ENCODE data around the gene TBC1D16.

The TBC1D16 gene

DNA sequence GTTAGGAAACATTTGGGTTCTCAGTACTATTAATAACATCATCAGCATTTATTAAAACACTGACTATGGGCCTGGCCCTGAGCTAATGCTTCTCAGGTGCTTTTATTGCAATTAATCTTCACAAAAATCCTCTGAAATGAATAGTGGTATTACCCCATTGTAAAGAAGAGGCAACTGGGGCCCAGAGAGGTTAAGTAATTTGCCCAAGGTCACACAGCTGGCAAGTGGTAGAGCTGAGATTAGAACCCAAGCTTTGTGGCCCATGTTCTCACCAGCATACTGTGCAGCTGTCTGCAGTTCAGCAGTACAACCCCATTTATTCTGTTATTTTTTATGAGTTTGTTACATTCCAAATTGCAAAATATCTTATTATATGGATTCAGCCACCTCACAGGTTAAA, 82.3 kb downstream of the TBC1D16 start:
- TF ChIP-seq ZFX (IDR thresholded peaks at IDR 0.05) = no peak
- TF ChIP-seq, protein P1, sequence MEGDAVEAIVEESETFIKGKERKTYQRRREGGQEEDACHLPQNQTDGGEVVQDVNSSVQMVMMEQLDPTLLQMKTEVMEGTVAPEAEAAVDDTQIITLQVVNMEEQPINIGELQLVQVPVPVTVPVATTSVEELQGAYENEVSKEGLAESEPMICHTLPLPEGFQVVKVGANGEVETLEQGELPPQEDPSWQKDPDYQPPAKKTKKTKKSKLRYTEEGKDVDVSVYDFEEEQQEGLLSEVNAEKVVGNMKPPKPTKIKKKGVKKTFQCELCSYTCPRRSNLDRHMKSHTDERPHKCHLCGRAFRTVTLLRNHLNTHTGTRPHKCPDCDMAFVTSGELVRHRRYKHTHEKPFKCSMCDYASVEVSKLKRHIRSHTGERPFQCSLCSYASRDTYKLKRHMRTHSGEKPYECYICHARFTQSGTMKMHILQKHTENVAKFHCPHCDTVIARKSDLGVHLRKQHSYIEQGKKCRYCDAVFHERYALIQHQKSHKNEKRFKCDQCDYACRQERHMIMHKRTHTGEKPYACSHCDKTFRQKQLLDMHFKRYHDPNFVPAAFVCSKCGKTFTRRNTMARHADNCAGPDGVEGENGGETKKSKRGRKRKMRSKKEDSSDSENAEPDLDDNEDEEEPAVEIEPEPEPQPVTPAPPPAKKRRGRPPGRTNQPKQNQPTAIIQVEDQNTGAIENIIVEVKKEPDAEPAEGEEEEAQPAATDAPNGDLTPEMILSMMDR (conservative IDR thresholded peaks at IDR 0.05) = no peak
- H3K27ac ChIP-seq = no peak overlapping the region

DNA sequence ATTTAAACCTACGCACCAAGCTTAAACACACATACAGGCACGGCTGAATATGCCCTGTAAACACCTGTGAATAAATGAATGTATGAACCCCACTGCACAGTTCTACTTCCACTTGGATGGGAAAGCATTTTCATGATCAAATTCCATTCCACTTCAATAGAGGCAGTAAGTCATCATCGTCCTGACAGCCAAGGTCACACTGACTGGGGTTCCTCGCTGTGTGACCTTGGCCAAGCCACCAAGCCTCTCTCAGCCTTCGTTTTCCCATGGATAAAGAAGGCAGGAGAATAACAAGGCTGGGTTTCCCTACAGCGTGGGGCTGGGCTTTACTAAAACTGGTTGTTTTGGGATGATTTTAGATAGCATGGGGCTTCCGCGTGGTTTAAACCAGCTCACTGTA, 82.8 kb downstream of the TBC1D16 start:
- TF ChIP-seq, protein P1 (conservative IDR thresholded peaks at IDR 0.05) = no peak
- no peak for TF ChIP-seq ZFX (IDR thresholded peaks at IDR 0.05)
- no peak overlapping the region for H3K27ac ChIP-seq

DNA sequence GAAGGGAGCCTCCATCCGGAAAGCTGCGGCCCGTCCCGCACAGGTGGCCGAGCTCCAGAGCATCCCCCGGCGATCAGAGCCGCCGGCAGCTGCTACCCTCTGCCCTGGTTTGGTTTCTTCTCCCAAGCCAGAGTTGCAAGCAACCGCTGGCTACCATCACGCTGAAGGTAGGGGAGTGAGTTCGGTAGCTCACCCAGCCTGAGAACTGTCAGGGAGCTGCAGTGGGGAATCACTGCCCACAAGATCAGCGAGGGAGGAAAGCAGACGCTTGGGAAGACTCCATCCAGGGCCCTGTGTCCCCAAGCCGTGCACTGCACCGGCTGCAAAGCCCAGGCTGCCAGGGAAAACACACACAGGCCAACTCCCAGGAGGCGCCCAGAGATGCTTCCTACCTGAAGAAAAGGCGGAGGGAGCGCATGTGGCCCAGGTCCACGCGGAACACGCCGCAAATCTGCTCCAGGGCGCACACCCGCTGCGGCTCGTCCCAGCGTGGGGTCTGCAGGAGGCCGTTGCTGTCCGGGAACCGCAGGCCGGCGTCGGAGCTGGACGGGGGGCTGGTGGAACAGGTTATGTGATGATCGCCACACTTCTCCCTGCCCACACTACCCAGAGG, 83.3 kb downstream of the TBC1D16 start:
- H3K27ac ChIP-seq = no peak overlapping the region
- TF ChIP-seq, protein P1 (conservative IDR thresholded peaks at IDR 0.05) = no peak
- TF ChIP-seq ZFX (IDR thresholded peaks at IDR 0.05) = no peak

DNA sequence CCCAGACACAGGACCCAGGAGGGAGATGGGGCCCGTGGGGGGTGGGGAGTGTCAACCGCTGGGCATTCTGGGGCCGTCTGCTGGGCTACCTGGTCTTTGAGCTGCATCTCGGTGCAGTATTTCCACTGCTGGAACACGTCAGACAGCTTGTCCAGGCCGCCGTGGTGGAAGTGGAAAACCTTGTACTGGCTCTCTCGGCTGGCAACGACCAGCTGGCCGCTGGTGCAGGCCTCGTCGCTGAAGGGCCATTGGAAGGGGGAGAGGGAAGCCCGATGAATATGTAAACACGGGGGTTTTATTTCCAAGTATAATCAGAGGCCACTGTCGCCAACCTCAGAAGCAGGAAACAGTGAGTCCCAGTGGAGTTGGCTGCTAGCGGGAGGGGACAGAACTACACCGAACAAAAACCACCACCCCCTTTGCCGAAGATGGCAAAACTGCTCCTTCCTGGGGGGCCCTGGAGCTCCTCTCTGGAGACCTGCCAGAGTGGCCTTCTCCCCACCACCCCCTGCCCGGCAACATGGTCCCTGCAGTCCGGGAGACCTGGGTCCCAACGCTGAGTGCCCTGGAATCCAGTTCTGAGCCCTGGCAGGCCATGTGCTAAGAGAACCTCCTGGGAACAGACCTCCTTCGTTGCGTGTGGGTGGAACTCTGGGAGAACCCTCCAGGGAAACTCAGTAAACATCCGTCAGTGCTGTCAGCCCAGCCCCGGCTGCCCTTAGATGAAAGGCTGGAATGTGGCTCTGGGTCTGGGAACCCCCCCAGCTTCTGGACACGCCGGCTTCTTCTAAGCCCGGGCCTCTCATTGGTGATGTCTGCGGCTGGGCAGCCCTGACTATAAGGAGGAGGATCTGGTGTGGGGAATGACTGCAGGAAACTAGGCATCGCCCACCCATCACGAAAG, 84.1 kb downstream of the TBC1D16 start:
- TF ChIP-seq, protein P1 (conservative IDR thresholded peaks at IDR 0.05) = no peak
- TF ChIP-seq ZFX (IDR thresholded peaks at IDR 0.05) = no peak
- no peak overlapping the region for H3K27ac ChIP-seq

DNA sequence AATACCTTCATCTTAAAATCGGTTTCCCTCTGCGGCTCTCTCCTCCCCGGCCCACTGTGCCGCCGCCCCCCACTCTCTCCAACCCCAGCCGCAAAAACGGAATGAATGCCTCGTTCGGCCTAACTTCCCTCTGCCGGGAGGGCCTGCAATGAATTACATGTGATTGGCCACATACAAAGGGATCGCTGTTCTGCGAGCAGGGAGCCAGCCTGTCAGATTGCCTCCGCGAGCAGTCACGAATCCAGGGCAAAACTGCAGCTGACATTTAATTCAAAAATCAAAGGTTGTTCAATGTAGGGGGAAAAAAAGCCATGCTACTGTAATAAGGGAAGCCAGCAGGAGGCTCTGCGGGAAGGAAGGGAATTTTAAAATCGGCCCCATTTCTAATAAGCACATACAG, 84.9 kb downstream of the TBC1D16 start:
- no peak overlapping the region for H3K27ac ChIP-seq
- TF ChIP-seq, protein P1 (conservative IDR thresholded peaks at IDR 0.05) = no peak
- no peak for TF ChIP-seq ZFX (IDR thresholded peaks at IDR 0.05)

DNA sequence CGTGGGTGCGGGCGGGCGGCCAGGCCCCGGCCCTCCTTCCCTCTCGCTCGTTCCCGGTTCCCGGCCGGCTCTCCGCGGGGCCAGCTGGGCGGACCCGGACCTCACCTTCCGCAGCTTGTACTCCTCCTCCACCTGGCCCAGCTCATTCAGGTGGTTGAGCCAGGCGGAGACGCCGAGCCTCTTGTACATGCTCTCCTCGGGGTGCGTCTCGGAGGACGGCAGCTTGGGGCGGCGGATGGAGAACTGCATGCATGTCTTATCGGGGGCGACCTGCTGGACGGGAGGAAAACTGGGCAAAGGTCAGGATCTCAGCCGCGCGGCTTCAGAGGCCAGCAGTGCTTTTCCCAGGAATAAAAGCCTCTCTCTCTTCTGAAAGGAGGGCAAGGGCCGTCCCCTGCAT, 85.4 kb downstream of the TBC1D16 start:
- TF ChIP-seq, protein P1 (conservative IDR thresholded peaks at IDR 0.05) = no peak
- TF ChIP-seq ZFX (IDR thresholded peaks at IDR 0.05) = no peak
- no peak overlapping the region for H3K27ac ChIP-seq

DNA sequence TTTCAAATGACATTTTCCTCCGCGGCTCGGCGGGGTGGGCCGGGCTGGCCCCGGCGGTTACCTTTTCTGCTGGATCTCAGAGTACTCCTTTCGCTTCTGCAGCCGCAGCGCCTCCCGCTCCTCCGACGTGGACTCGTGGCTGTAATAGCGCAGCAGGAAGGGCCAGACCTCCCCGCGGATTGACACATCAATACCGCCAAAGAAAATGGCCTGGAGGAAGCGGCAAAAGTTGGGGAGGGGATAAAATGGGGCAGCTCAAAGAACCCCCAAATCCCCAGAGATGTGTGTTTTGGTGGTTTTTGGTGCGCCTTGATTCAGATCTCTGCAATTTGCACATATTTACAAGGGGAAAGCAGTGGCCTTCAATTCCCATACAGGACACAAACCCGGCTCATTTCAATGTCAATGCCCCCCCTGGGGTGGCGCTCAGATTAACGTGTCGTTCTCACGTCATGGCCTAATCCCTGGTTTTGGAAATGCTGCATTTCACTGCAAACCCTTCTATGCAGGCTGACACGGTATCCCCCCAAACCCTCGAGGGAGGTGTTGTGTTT, 85.9 kb downstream of the TBC1D16 start:
- TF ChIP-seq, protein P1 (conservative IDR thresholded peaks at IDR 0.05) = no peak
- TF ChIP-seq ZFX (IDR thresholded peaks at IDR 0.05) = no peak
- H3K27ac ChIP-seq = no peak overlapping the region

All from C4-2B (cell line).